Peyer's patch (tissue), 4 donors: Measurements from ENCODE around the gene LRBA.

Source experiments
- POLR2A ChIP-seq, 2 donors: fragments of 450-650 bp; IDR thresholded peaks; one replicate each; pipeline ENCODE4 v1.5.1; 2017; ENCODE audit warnings: antibody characterized with exemption in 2 of 2, mild to moderate bottlenecking in 2 of 2, moderate library complexity in 2 of 2
- TF ChIP-seq, protein P1 (sequence below), 6 experiments: fragments of 450-650 bp in 4 of 6; fragments of 200-600 bp in 2 of 6; sonication (generic) in 1 of 6; IDR thresholded peaks; one replicate each; pipeline ENCODE4 v1.5.1; 2017 to 2019; ENCODE audit warnings: antibody characterized with exemption in 6 of 6, mild to moderate bottlenecking in 3 of 6, moderate library complexity in 1 of 6

DNA sequence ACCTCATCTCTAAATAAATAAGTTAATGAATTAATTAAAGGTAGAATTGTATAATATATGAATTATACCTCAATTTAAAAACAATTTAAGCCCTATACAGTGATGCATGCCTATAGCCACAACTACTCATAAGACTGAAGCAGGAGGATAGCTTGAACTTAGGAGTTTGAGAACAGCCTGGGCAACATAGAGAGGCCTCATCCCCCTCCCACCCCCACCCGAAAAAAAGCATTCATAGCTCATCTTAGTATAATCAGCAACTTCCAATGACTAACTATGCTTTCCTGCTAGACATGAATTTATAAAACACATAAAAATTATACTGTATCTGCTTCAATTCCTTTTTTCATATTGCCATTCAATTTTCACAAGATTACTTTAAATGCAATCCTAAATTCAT, 1.6 kb downstream of the LRBA start:
- TF ChIP-seq, protein P1, sequence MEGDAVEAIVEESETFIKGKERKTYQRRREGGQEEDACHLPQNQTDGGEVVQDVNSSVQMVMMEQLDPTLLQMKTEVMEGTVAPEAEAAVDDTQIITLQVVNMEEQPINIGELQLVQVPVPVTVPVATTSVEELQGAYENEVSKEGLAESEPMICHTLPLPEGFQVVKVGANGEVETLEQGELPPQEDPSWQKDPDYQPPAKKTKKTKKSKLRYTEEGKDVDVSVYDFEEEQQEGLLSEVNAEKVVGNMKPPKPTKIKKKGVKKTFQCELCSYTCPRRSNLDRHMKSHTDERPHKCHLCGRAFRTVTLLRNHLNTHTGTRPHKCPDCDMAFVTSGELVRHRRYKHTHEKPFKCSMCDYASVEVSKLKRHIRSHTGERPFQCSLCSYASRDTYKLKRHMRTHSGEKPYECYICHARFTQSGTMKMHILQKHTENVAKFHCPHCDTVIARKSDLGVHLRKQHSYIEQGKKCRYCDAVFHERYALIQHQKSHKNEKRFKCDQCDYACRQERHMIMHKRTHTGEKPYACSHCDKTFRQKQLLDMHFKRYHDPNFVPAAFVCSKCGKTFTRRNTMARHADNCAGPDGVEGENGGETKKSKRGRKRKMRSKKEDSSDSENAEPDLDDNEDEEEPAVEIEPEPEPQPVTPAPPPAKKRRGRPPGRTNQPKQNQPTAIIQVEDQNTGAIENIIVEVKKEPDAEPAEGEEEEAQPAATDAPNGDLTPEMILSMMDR (IDR thresholded peaks at IDR 0.05), result no peak
- no peak for TF ChIP-seq POLR2A (IDR thresholded peaks at IDR 0.05)
